LNCaP clone FGC (cell line): Measurements from ENCODE around the gene MSH5.

Experiments
- DNase-seq: peaks from one replicate; pipeline ENCODE4 v3.0.0-alpha.2; 2011; ENCODE audit warnings: low read depth
- H3K4me3 ChIP-seq: 2 replicates; pipeline ENCODE4 v1.5.1; 2011; ENCODE audit warnings: mild to moderate bottlenecking, low read depth, low read length, control low read depth
- TF ChIP-seq, protein P1 (sequence below): IDR thresholded peaks from 2 replicates; pipeline ENCODE4 v1.5.1; 2012; ENCODE audit warnings: mild to moderate bottlenecking; ENCODE audit not compliant: control insufficient read depth, insufficient read depth; ENCODE audit errors: extremely low read depth

Gene MSH5

GRCh38 chr6:31729979-31730630, 9.7 kb upstream of the MSH5 start:
- peak overlapping the region; percentile 85 for H3K4me3 ChIP-seq
- DNase-seq: no peak
- TF ChIP-seq, protein P1, sequence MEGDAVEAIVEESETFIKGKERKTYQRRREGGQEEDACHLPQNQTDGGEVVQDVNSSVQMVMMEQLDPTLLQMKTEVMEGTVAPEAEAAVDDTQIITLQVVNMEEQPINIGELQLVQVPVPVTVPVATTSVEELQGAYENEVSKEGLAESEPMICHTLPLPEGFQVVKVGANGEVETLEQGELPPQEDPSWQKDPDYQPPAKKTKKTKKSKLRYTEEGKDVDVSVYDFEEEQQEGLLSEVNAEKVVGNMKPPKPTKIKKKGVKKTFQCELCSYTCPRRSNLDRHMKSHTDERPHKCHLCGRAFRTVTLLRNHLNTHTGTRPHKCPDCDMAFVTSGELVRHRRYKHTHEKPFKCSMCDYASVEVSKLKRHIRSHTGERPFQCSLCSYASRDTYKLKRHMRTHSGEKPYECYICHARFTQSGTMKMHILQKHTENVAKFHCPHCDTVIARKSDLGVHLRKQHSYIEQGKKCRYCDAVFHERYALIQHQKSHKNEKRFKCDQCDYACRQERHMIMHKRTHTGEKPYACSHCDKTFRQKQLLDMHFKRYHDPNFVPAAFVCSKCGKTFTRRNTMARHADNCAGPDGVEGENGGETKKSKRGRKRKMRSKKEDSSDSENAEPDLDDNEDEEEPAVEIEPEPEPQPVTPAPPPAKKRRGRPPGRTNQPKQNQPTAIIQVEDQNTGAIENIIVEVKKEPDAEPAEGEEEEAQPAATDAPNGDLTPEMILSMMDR: 0 out of 2 replicates have a peak, but pooled peaks have one; percentile 6

DNA sequence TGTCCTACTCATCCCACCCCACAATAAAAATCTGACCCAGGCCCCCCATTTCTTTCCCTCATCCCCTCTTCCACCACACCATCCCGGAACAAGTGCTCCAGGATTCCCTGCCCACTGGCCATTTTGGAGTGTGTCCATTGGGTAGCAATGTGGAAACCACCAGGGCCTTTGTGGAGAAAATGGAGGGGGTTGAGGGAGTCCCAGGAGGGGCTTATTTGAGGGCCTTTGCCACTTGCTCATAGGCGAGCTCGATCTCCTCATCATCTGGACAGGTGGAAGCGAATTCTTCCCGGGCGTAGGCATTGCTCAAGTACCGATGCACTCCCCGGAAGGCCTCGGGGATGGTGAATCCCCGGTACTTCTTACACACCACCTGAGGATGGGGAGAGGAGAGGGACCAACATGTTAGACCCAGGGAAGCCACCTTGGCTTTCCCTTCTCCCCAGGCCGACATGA, 9.1 kb upstream of the MSH5 start:
- no peak overlapping the region for H3K4me3 ChIP-seq
- DNase-seq: no peak

DNA sequence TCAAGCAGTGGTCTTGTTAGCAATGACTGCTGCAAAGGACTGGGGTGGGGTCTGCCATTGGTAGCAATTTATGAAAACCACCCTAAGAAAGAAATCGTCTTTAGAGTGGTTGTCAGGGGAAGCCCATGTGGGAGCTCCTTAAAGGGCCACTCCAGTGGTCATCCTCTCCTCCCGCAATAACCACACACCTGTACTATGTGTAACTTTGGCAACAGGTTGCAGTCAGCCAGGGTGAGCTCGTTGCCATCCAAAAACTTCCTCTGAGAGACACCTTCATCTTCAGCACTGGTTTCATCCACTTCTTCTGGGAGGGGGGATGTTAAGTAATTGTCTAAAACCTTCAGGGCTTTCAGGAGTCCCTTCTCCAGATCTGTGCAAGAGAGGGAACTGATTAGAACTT, 7.8 kb upstream of the MSH5 start:
- no peak overlapping the region for H3K4me3 ChIP-seq
- TF ChIP-seq, protein P1: no peak

More for the DNA sequence above, 9.1 kb upstream of the MSH5 start:
- TF ChIP-seq, protein P1: no peak

GRCh38 chr6:31733734-31734133, 6.1 kb upstream of the MSH5 start:
- TF ChIP-seq, protein P1: no peak
- no peak overlapping the region for H3K4me3 ChIP-seq
- DNase-seq: no peak

More for the DNA sequence above, 7.8 kb upstream of the MSH5 start:
- no peak for DNase-seq

- DNase-seq: no peak
- peak overlapping the region; percentile 94 for H3K4me3 ChIP-seq
- TF ChIP-seq, protein P1: no peak
Measured at GRCh38 chr6:31734247-31734820, 5.5 kb upstream of the MSH5 start.

DNA sequence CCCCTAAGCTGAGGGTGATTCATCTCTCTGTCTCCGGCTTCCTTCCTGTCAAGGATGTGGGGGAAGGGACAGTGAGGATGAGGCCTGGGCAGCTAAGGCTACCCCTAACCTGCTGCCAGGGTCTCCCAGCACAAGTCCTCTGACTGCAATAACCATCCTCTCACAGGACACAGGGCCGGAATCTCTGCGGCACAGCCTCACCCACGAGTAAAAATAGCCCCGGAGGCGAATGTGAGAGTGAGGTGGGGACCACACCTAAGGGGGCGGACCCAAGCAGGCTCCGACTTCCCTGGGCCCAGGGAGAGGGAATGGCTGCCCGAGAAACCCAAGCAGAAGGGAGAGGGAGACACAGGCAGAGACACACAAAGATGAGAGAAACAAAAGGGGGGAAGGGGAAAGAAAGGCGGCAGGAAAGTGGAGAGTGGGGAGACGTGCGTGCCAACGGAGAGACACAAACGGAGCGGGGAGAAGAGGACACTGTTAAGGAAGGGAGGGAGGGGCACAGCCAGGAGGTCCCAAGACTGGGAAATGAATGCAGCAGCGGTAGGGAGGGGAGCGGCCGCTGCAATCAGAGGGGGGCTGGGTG, 4.9 kb upstream of the MSH5 start:
- TF ChIP-seq, protein P1: no peak
- no peak for DNase-seq
- peak overlapping the region; percentile 94 for H3K4me3 ChIP-seq
